NCI-H2171 (cell line): ENCODE data around the gene MFAP2.
"Not testable (repeated sequence)": the region's sequence is repeated elsewhere in the genome, so short reads cannot be mapped to it uniquely, and the experiment has no call there.

Source experiments
- DNase-seq: peaks from one replicate; lab custom pipeline; 2025; lab: John Stamatoyannopoulos, UW

MFAP2 gene

GRCh38 chr1:16961297-16962133 lies 18.9 kb downstream of the MFAP2 start:
- DNase-seq: no peak

- peak; percentile 62 for DNase-seq
Measured at GRCh38 chr1:16960560-16961296, 19.7 kb downstream of the MFAP2 start.

- no peak for DNase-seq
Measured at GRCh38 chr1:16958475-16958874, 21.9 kb downstream of the MFAP2 start.

GRCh38 chr1:16957731-16958130 lies 22.7 kb downstream of the MFAP2 start:
- DNase-seq: no peak

- no peak for DNase-seq
Measured at GRCh38 chr1:16956775-16957174, 23.6 kb downstream of the MFAP2 start.

GRCh38 chr1:16955186-16955585 lies 25.2 kb downstream of the MFAP2 start:
- DNase-seq: no peak

GRCh38 chr1:16954579-16954978 lies 25.8 kb downstream of the MFAP2 start:
- DNase-seq: no peak

GRCh38 chr1:16952376-16952775 lies 28.0 kb downstream of the MFAP2 start:
- not testable (repeated sequence) for DNase-seq

- DNase-seq: not testable (repeated sequence)
Measured at GRCh38 chr1:16949026-16949425, 31.4 kb downstream of the MFAP2 start.

- DNase-seq: peak; percentile 61
Measured at GRCh38 chr1:16948282-16948891, 32.0 kb downstream of the MFAP2 start.

GRCh38 chr1:16946646-16947045 lies 33.8 kb downstream of the MFAP2 start:
- DNase-seq: no peak

GRCh38 chr1:16946185-16946584 lies 34.2 kb downstream of the MFAP2 start:
- not testable (repeated sequence) for DNase-seq

- not testable (repeated sequence) for DNase-seq
Measured at GRCh38 chr1:16945512-16945911, 34.9 kb downstream of the MFAP2 start.

GRCh38 chr1:16944038-16944437 lies 36.4 kb downstream of the MFAP2 start:
- DNase-seq: no peak

GRCh38 chr1:16939386-16940180 lies 40.8 kb downstream of the MFAP2 start:
- not testable (repeated sequence) for DNase-seq

GRCh38 chr1:16938351-16939321 lies 41.8 kb downstream of the MFAP2 start:
- DNase-seq: no peak

- not testable (repeated sequence) for DNase-seq
Measured at GRCh38 chr1:16936580-16936979, 43.8 kb downstream of the MFAP2 start.

- not testable (repeated sequence) for DNase-seq
Measured at GRCh38 chr1:16933945-16934344, 46.5 kb downstream of the MFAP2 start.

GRCh38 chr1:16931206-16931934 lies 49.0 kb downstream of the MFAP2 start:
- not testable (repeated sequence) for DNase-seq
